IMR-90 (cell line): ENCODE data around the gene PAPPA. TPM values are rescaled to one million over a fixed set of nuclear protein-coding genes. Genes with fewer than 3 reads are reported as not detected.

Source experiments
- ATAC-seq: fragments of 200-7000 bp; cut with Tn5 transposase; 2 replicates; pipeline ENCODE4 v1.9.1; 2020; ENCODE audit warnings: low read depth, mild to moderate bottlenecking, moderate library complexity
- BruUV-seq: library from RNA; stranded (reverse); fragments of 400-500 nt; replicated peaks from 2 replicates; lab custom pipeline; 2021; lab: Mats Ljungman, UMichigan
- CTCF ChIA-PET: fragments of 300-600 bp; formaldehyde crosslinking; extraction: SDS; loops from one replicate; lab custom pipeline; 2021; ENCODE audit warnings: antibody characterized with exemption; lab: Yijun Ruan, JAX
- POLR2A ChIA-PET: fragments of 300-600 bp; sonication (Branson Sonifier 250); formaldehyde crosslinking; loops from one replicate; lab custom pipeline; 2022; ENCODE audit warnings: antibody characterized with exemption; ENCODE audit not compliant: unreplicated experiment; lab: Charles Lee
- DNase-seq: peaks from one replicate; pipeline ENCODE4 v3.0.0; 2013
- H2AFZ ChIP-seq: replicated peaks from 2 replicates; pipeline ENCODE3; 2013; ENCODE audit warnings: low read length, mild to moderate bottlenecking; ENCODE audit not compliant: poor library complexity
- H2AK5ac ChIP-seq: 2 replicates; pipeline ENCODE4 v1.6.1; 2013; ENCODE audit warnings: low read depth, low read length, inconsistent platforms
- H2AK9ac ChIP-seq: replicated peaks from 2 replicates; pipeline ENCODE3; 2013; ENCODE audit warnings: mild to moderate bottlenecking, low read depth, low read length, moderate library complexity; ENCODE audit not compliant: poor library complexity
- H2BK120ac ChIP-seq: 2 replicates; pipeline ENCODE4 v1.6.1; 2013; ENCODE audit warnings: low read depth, low read length, inconsistent platforms
- H2BK15ac ChIP-seq: 3 replicates; pipeline ENCODE4 v1.6.1; 2013; ENCODE audit warnings: low read depth, low read length, inconsistent platforms
- H2BK20ac ChIP-seq: 2 replicates; pipeline ENCODE4 v1.6.1; 2013; ENCODE audit warnings: low read depth, mild to moderate bottlenecking, inconsistent platforms, low read length, moderate library complexity
- H2BK5ac ChIP-seq: 2 replicates; pipeline ENCODE4 v1.6.1; 2013; ENCODE audit warnings: mild to moderate bottlenecking, low read depth, low read length, inconsistent platforms; ENCODE audit not compliant: poor library complexity, severe bottlenecking
- H3K14ac ChIP-seq: replicated peaks from 2 replicates; pipeline ENCODE4 v1.6.1; 2013; ENCODE audit warnings: low read depth, low read length, inconsistent platforms
- H3K18ac ChIP-seq: 2 replicates; pipeline ENCODE4 v1.6.1; 2013; ENCODE audit warnings: low read depth, low read length, control low read depth
- H3K23ac ChIP-seq: 2 replicates; pipeline ENCODE4 v1.6.1; 2013; ENCODE audit warnings: low read depth, low read length, inconsistent platforms
- H3K27ac ChIP-seq: 2 replicates; pipeline ENCODE4 v1.5.1; 2013; ENCODE audit warnings: mild to moderate bottlenecking, control low read depth, low read length; ENCODE audit not compliant: insufficient read depth
- H3K27me3 ChIP-seq: 2 replicates; pipeline ENCODE4 v1.6.1; 2013; ENCODE audit warnings: low read length; ENCODE audit not compliant: control insufficient read depth, insufficient read depth
- H3K36me3 ChIP-seq: 2 replicates; pipeline ENCODE4 v1.6.1; 2013; ENCODE audit warnings: low read length, mixed read lengths; ENCODE audit not compliant: control insufficient read depth, insufficient read depth
- H3K4ac ChIP-seq: 2 replicates; pipeline ENCODE4 v1.6.1; 2013; ENCODE audit warnings: low read depth, low read length, inconsistent platforms
- H3K4me1 ChIP-seq: 2 replicates; pipeline ENCODE4 v1.6.1; 2013; ENCODE audit warnings: low read length, mixed read lengths; ENCODE audit not compliant: control insufficient read depth, insufficient read depth
- H3K4me2 ChIP-seq: 2 replicates; pipeline ENCODE4 v1.6.1; 2013; ENCODE audit warnings: low read depth, mild to moderate bottlenecking, control low read depth, low read length, moderate library complexity
- H3K4me3 ChIP-seq: 2 replicates; pipeline ENCODE4 v1.5.1; 2013; ENCODE audit warnings: low read depth, mild to moderate bottlenecking, control low read depth, low read length, moderate library complexity; ENCODE audit not compliant: insufficient read depth
- H3K56ac ChIP-seq: 2 replicates; pipeline ENCODE4 v1.6.1; 2013; ENCODE audit warnings: low read length, inconsistent platforms; ENCODE audit not compliant: insufficient read depth; ENCODE audit errors: extremely low read depth
- H3K79me1 ChIP-seq, 2 experiments: 2 replicates each; pipeline ENCODE4 v1.6.1; 2013; ENCODE audit warnings: low read length in 2 of 2, inconsistent platforms in 1 of 2, low read depth in 1 of 2
- H3K9ac ChIP-seq: 2 replicates; pipeline ENCODE4 v1.6.1; 2013; ENCODE audit warnings: low read depth, low read length, control low read depth
- H3K9me1 ChIP-seq: 2 replicates; pipeline ENCODE4 v1.6.1; 2013; ENCODE audit warnings: low read length, inconsistent platforms; ENCODE audit not compliant: insufficient read depth
- H3K9me3 ChIP-seq: 2 replicates; pipeline ENCODE4 v1.6.1; 2013; ENCODE audit warnings: low read length; ENCODE audit not compliant: control insufficient read depth, insufficient read depth
- H4K20me1 ChIP-seq: 2 replicates; pipeline ENCODE4 v1.6.1; 2013; ENCODE audit warnings: low read length, inconsistent platforms; ENCODE audit not compliant: insufficient read depth
- H4K5ac ChIP-seq: 2 replicates; pipeline ENCODE4 v1.6.1; 2013; ENCODE audit warnings: mild to moderate bottlenecking, low read depth, low read length, control low read depth
- H4K8ac ChIP-seq, 2 experiments: 2 replicates each; pipeline ENCODE4 v1.6.1; 2013; ENCODE audit warnings: low read depth in 2 of 2, low read length in 2 of 2, control low read depth in 1 of 2, inconsistent platforms in 1 of 2
- H4K91ac ChIP-seq: 2 replicates; pipeline ENCODE4 v1.6.1; 2013; ENCODE audit warnings: low read depth, low read length, inconsistent platforms; ENCODE audit not compliant: insufficient read depth
- CHD1 ChIP-seq: IDR thresholded peaks from 2 replicates; pipeline ENCODE4 v1.6.1; 2012; ENCODE audit warnings: low read depth, low read length, improper control_type of control experiment
- MAFK ChIP-seq: IDR thresholded peaks from 2 replicates; pipeline ENCODE4 v1.6.1; 2012; ENCODE audit warnings: low read depth, low read length, improper control_type of control experiment
- MXI1 ChIP-seq: IDR thresholded peaks from 2 replicates; pipeline ENCODE4 v1.6.1; 2012; ENCODE audit warnings: low read depth, mild to moderate bottlenecking, low read length, moderate library complexity, borderline replicate concordance
- NFE2L2 ChIP-seq: fragments of 150-350 bp; IDR thresholded peaks from 2 replicates; pipeline ENCODE4 v1.6.1; 2016; ENCODE audit warnings: low read depth, mild to moderate bottlenecking, low read length
- RAD21 ChIP-seq: IDR thresholded peaks from 2 replicates; pipeline ENCODE4 v1.6.1; 2012; ENCODE audit warnings: low read length, improper control_type of control experiment
- RFX5 ChIP-seq: IDR thresholded peaks from 2 replicates; pipeline ENCODE4 v1.8.0; 2012; ENCODE audit warnings: low read depth, mild to moderate bottlenecking, low read length, moderate library complexity
- SMC3 ChIP-seq: fragments of 150-350 bp; IDR thresholded peaks from 2 replicates; pipeline ENCODE4 v1.6.1; 2016; ENCODE audit warnings: low read depth, mild to moderate bottlenecking, antibody characterized with exemption, low read length, moderate library complexity
- WGBS, 2 experiments: methylation state at CpG; one replicate each; pipeline versions ENCODE4 v1.1.5 to v1.1.7; 2013; ENCODE audit warnings: missing lambda C conversion rate in 2 of 2; ENCODE audit not compliant: insufficient read length in 1 of 2; ENCODE audit errors: extremely low coverage in 2 of 2; 5-methylcytosine and 5-hydroxymethylcytosine counted together
- dilution Hi-C: fragments of 300-500 bp; cut with HindIII; formaldehyde crosslinking; loops from one replicate; pipeline ENCODE4 v1.14.3; 2018; ENCODE audit warnings: low sequenced_read_pairs; ENCODE audit not compliant: unreplicated experiment
- in situ Hi-C: fragments of 300-500 bp; cut with MboI; formaldehyde crosslinking; loops from 3 replicates; pipeline ENCODE4 v1.14.3; 2019; ENCODE audit warnings: low sequenced_read_pairs, inconsistent platforms, mixed read lengths
- intact Hi-C: fragments of 100-400 bp; cut with micrococcal nuclease; formaldehyde crosslinking; loops from 2 replicates; pipeline ENCODE4 v1.10.0; 2022
- polyA plus RNA-seq, 3 experiments: library from polyadenylated mRNA; depleted of rRNA; stranded (reverse); fragments of >200 nt; gene quantifications; 2 replicates each; pipeline ENCODE4 v1.2.3, GENCODE V29; 2012; ENCODE audit warnings: low replicate concordance in 1 of 3
- total RNA-seq: library from RNA; depleted of rRNA; stranded (reverse); fragments of >200 nt; gene quantifications from 2 replicates; pipeline ENCODE4 v1.2.3, GENCODE V29; 2012

The PAPPA gene
- total and polyA plus RNA-seq, 2 of the 4 experiments (the other 2 are of a cell fraction), result 8.3 to 12.4 TPM

- Histone ChIP-seq H3K27me3 (no peaks in the 10 kb centered on the region), H2AK5ac (no peak overlapping the region), H2BK120ac (no peak overlapping the region), H3K56ac (no peak overlapping the region), H3K4ac (no peak overlapping the region), H3K23ac (no peak overlapping the region), H4K91ac (no peak overlapping the region), H4K8ac (no peak overlapping the region), H2BK5ac (no peak overlapping the region), H3K9ac (no peak overlapping the region), H2BK15ac (no peak overlapping the region), H3K9me1 (no peaks in the 10 kb centered on the region), H3K4me1 (no peaks in the 10 kb centered on the region), H3K79me1 (no peaks in the 10 kb centered on the region), H2AK9ac (no peak overlapping the region), H3K27ac (no peak overlapping the region), H2BK20ac (no peak overlapping the region), H3K9me3 (no peaks in the 10 kb centered on the region), H3K4me2 (no peak overlapping the region), H3K4me3 (no peak overlapping the region), H2AFZ (no peak overlapping the region), H3K14ac (no peak overlapping the region), H4K20me1 (no peaks in the 10 kb centered on the region), H3K36me3 (no peaks in the 10 kb centered on the region), H3K18ac (no peak overlapping the region), H4K5ac (no peak overlapping the region)
- no peak for TF ChIP-seq CHD1
- no peak for TF ChIP-seq MAFK
- TF ChIP-seq SMC3, result no peak
- no peak for TF ChIP-seq MXI1
- TF ChIP-seq NFE2L2, result no peak
- no peak for TF ChIP-seq RAD21
- no peak for TF ChIP-seq RFX5
- no TSS peak for BruUV-seq
- in situ Hi-C loops (no loop called here), dilution Hi-C loops (no loop called here), intact Hi-C loops (no loop called here)
- ChIA-PET POLR2A (no interaction called here), CTCF (interaction anchor here (0.6 kb wide), 2 partner anchors 14 to 436 kb away, joined by 3 read pairs; no protein-coding TSS in a partner anchor)
- WGBS, 2 experiments, result no CpG with 5 or more reads among the region's 2 CpGs
- ATAC-seq (no peak), DNase-seq (no peak)
Measured at GRCh38 chr9:116133163-116133562, 20.4 kb upstream of the PAPPA start.
